ENCODE measurements around the gene PDAP1. TPM values are rescaled to one million over a fixed set of nuclear protein-coding genes. Genes with fewer than 3 reads are reported as not detected.

Gene PDAP1
- total and polyA plus RNA-seq, 9 of the 15 experiments (the other 6 are each of a cell fraction or from before 2014, with no cell fraction given) = 10.2 to 315 (median 129) TPM

- TF ChIP-seq, protein P1, sequence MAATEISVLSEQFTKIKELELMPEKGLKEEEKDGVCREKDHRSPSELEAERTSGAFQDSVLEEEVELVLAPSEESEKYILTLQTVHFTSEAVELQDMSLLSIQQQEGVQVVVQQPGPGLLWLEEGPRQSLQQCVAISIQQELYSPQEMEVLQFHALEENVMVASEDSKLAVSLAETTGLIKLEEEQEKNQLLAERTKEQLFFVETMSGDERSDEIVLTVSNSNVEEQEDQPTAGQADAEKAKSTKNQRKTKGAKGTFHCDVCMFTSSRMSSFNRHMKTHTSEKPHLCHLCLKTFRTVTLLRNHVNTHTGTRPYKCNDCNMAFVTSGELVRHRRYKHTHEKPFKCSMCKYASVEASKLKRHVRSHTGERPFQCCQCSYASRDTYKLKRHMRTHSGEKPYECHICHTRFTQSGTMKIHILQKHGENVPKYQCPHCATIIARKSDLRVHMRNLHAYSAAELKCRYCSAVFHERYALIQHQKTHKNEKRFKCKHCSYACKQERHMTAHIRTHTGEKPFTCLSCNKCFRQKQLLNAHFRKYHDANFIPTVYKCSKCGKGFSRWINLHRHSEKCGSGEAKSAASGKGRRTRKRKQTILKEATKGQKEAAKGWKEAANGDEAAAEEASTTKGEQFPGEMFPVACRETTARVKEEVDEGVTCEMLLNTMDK (IDR thresholded peaks at IDR 0.05; ENCODE audit: borderline replicate concordance, insufficient read depth, low read depth, low read length, poor library complexity, severe bottlenecking) = no peak
- TF ChIP-seq MYBL2 (IDR thresholded peaks at IDR 0.05; ENCODE audit: low read depth) = no peak
- no peak for TF ChIP-seq MYBL2 (CRISPR knock-in tag; IDR thresholded peaks at IDR 0.05; ENCODE audit: borderline replicate concordance)
- peak; percentile 52 to 62; a peak in 3 of 4 replicates for TF ChIP-seq TBL1XR1 (IDR thresholded peaks at IDR 0.05; ENCODE audit: low read length in 2 of 2)
- TF ChIP-seq THRA (IDR thresholded peaks at IDR 0.05) = no peak
- TF ChIP-seq, protein P2, sequence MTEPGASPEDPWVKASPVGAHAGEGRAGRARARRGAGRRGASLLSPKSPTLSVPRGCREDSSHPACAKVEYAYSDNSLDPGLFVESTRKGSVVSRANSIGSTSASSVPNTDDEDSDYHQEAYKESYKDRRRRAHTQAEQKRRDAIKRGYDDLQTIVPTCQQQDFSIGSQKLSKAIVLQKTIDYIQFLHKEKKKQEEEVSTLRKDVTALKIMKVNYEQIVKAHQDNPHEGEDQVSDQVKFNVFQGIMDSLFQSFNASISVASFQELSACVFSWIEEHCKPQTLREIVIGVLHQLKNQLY (CRISPR knock-in tag; conservative IDR thresholded peaks at IDR 0.05) = 0 out of 4 replicates have a peak, but pooled peaks of 1 of the 2 experiments have one; percentile 61
- no peak for TF ChIP-seq ZNF778 (CRISPR knock-in tag; IDR thresholded peaks at IDR 0.05)
- TF ChIP-seq ELF4 (CRISPR knock-in tag; IDR thresholded peaks at IDR 0.05) = peak; percentile 88
- TF ChIP-seq, protein P3, sequence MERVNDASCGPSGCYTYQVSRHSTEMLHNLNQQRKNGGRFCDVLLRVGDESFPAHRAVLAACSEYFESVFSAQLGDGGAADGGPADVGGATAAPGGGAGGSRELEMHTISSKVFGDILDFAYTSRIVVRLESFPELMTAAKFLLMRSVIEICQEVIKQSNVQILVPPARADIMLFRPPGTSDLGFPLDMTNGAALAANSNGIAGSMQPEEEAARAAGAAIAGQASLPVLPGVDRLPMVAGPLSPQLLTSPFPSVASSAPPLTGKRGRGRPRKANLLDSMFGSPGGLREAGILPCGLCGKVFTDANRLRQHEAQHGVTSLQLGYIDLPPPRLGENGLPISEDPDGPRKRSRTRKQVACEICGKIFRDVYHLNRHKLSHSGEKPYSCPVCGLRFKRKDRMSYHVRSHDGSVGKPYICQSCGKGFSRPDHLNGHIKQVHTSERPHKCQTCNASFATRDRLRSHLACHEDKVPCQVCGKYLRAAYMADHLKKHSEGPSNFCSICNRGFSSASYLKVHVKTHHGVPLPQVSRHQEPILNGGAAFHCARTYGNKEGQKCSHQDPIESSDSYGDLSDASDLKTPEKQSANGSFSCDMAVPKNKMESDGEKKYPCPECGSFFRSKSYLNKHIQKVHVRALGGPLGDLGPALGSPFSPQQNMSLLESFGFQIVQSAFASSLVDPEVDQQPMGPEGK (CRISPR knock-in tag; IDR thresholded peaks at IDR 0.05; ENCODE audit: borderline replicate concordance) = no peak
- TF ChIP-seq ZNF507 (tag; conservative IDR thresholded peaks at IDR 0.05) = no peak
- no peak for TF ChIP-seq NFATC3 (IDR thresholded peaks at IDR 0.05)
- peak; percentile 99 for TF ChIP-seq POLR2G (IDR thresholded peaks at IDR 0.05; ENCODE audit: low read depth, low read length)
- TF ChIP-seq ZNF174 (CRISPR knock-in tag; IDR thresholded peaks at IDR 0.05) = no peak
- peak in 1 of 2 experiments; percentile 17; a peak in 1 of 4 replicates for TF ChIP-seq ARNT (IDR thresholded peaks at IDR 0.05)
- peak; percentile 98 for TF ChIP-seq JUN (IDR thresholded peaks at IDR 0.05; ENCODE audit: borderline replicate concordance, low read depth, low read length)
- peak; percentile 88; the same call in 1 of the 2 replicates for TF ChIP-seq JUN (CRISPR knock-in tag; IDR thresholded peaks at IDR 0.05; ENCODE audit: borderline replicate concordance)
- TF ChIP-seq WHSC1 (IDR thresholded peaks at IDR 0.05; ENCODE audit: low read length) = no peak
- peak; percentile 87 for TF ChIP-seq CREB1 (IDR thresholded peaks at IDR 0.05)
- peak; percentile 84 for TF ChIP-seq CREB1 (CRISPR knock-in tag; IDR thresholded peaks at IDR 0.05)
- TF ChIP-seq CREM (IDR thresholded peaks at IDR 0.05; ENCODE audit: low read depth) = peak; percentile 95
- TF ChIP-seq KAT7 (CRISPR knock-in tag; IDR thresholded peaks at IDR 0.05; ENCODE audit: borderline replicate concordance) = peak; percentile 77; the same call in 1 of the 2 replicates
- peak; percentile 100 for TF ChIP-seq ZSCAN32 (CRISPR knock-in tag; IDR thresholded peaks at IDR 0.05)
These were observed at the start of gene PDAP1, which contains the start of gene BUD31 (continued) for GRCh38 chr7:99408379-99409191.

Data from K562 (cell line).